ENCODE measurements around the gene CBY1.
"Not testable (repeated sequence)": the region's sequence is repeated elsewhere in the genome, so short reads cannot be mapped to it uniquely, and the experiment has no call there.

The CBY1 gene

GRCh38 chr22:38623351-38623750, 33.1 kb upstream of the CBY1 start:
- no peak overlapping the region for H3K4me3 ChIP-seq (ENCODE audit: low read length)

GRCh38 chr22:38628444-38628843, 28.0 kb upstream of the CBY1 start:
- H3K36me3 ChIP-seq (ENCODE audit: insufficient read depth, low read length) = no peaks in the 10 kb centered on the region
- no peak overlapping the region for H3K4me3 ChIP-seq (ENCODE audit: low read length)

More at GRCh38 chr22:38623351-38623750, 33.1 kb upstream of the CBY1 start:
- no peaks in the 10 kb centered on the region for H3K4me1 ChIP-seq (ENCODE audit: control insufficient read depth, insufficient read depth, low read length)
- no peaks in the 10 kb centered on the region for H3K27me3 ChIP-seq (ENCODE audit: control insufficient read depth, insufficient read depth, low read length)
- no peaks in the 10 kb centered on the region for H3K36me3 ChIP-seq (ENCODE audit: insufficient read depth, low read length)
- H3K9ac ChIP-seq (ENCODE audit: low read depth, low read length) = no peak overlapping the region
- no peak overlapping the region for H3K4me2 ChIP-seq (ENCODE audit: low read length)
- peaks cover 3% of the 10 kb centered on the region for H3K9me3 ChIP-seq (replicated peaks; ENCODE audit: low read length)

DNA sequence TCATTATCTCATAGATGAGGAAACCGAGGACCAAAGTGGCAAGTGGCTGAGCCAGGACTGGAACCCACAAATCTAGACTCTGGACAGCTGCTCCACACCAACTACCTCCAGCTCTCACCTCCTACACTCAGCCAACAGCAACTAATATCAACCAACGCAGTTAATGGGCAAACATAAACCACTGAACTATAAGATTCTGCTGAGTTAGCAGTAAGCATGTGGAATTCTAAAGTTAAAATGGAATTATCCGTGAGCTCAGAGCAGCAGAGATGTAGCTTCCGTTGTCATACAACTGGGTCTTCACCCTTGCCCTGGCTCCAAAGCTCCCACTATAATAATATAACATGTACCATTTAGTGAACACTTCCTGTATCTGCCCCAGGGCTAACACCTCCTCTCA, 27.3 kb upstream of the CBY1 start:
- no peak overlapping the region for H3K4me3 ChIP-seq (ENCODE audit: low read length)
- H3K4me2 ChIP-seq (ENCODE audit: low read length) = no peak overlapping the region
- no peak overlapping the region for H3K9ac ChIP-seq (ENCODE audit: low read depth, low read length)
- no peaks in the 10 kb centered on the region for H3K27me3 ChIP-seq (ENCODE audit: control insufficient read depth, insufficient read depth, low read length)
- no peaks in the 10 kb centered on the region for H3K9me3 ChIP-seq (replicated peaks; ENCODE audit: low read length)
- H3K36me3 ChIP-seq (ENCODE audit: insufficient read depth, low read length) = no peaks in the 10 kb centered on the region
- no peaks in the 10 kb centered on the region for H3K4me1 ChIP-seq (ENCODE audit: control insufficient read depth, insufficient read depth, low read length)

More at GRCh38 chr22:38628444-38628843, 28.0 kb upstream of the CBY1 start:
- Histone ChIP-seq H3K4me2 (ENCODE audit: low read length) (no peak overlapping the region), H3K9me3 (replicated peaks; ENCODE audit: low read length) (no peaks in the 10 kb centered on the region), H3K27me3 (ENCODE audit: control insufficient read depth, insufficient read depth, low read length) (no peaks in the 10 kb centered on the region), H3K9ac (ENCODE audit: low read depth, low read length) (no peak overlapping the region), H3K4me1 (ENCODE audit: control insufficient read depth, insufficient read depth, low read length) (no peaks in the 10 kb centered on the region)

DNA sequence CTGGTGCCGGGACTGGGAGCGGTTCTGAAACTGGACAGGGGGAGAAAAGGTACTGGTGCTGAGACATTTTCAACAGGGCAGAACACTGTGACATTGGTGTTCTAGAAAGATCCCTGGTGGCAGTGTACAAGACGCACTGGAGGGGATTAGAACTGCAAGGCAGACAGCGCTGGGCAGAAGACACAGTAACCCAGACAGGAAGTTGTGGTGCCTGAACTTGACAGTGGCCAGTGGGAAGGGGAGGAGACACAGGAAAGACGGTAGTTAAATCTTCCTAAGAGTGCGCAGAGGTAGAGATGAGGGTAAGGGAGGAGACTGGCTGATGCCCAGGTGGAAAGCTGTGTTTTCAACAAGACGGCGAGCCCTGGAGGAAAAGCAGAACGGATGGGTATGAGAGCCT, 24.7 kb upstream of the CBY1 start:
- Histone ChIP-seq H3K36me3 (ENCODE audit: insufficient read depth, low read length) (no peaks in the 10 kb centered on the region), H3K4me3 (ENCODE audit: low read length) (no peak overlapping the region), H3K9me3 (replicated peaks; ENCODE audit: low read length) (no peaks in the 10 kb centered on the region), H3K9ac (ENCODE audit: low read depth, low read length) (no peak overlapping the region), H3K4me1 (ENCODE audit: control insufficient read depth, insufficient read depth, low read length) (no peaks in the 10 kb centered on the region), H3K4me2 (ENCODE audit: low read length) (no peak overlapping the region), H3K27me3 (ENCODE audit: control insufficient read depth, insufficient read depth, low read length) (no peaks in the 10 kb centered on the region)

DNA sequence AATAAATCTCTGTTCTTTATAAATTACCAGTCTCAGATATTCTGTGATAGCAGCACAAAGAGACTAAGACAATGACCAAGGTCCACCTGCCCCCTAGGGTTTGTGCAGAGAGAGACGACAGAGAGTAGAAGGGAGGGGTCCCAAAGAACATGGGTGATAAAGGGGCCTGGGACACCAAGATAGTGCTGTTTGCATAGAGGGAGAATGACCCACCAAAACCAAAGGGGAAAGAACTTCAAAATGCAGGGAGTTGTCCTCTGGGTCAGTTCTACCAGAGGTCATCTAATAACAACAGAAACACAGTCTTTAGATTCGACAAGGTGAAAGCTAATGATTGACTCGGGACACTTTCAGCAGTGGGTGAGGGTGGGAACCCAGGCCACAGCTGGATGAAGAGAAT, 23.9 kb upstream of the CBY1 start:
- Histone ChIP-seq H3K4me1 (ENCODE audit: control insufficient read depth, insufficient read depth, low read length) (no peaks in the 10 kb centered on the region), H3K9me3 (replicated peaks; ENCODE audit: low read length) (no peaks in the 10 kb centered on the region), H3K9ac (ENCODE audit: low read depth, low read length) (no peak overlapping the region), H3K27me3 (ENCODE audit: control insufficient read depth, insufficient read depth, low read length) (no peaks in the 10 kb centered on the region), H3K4me2 (ENCODE audit: low read length) (no peak overlapping the region), H3K4me3 (ENCODE audit: low read length) (no peak overlapping the region), H3K36me3 (ENCODE audit: insufficient read depth, low read length) (no peaks in the 10 kb centered on the region)

- H3K27me3 ChIP-seq (ENCODE audit: control insufficient read depth, insufficient read depth, low read length) = no peaks in the 10 kb centered on the region
- no peak overlapping the region for H3K4me2 ChIP-seq (ENCODE audit: low read length)
- no peaks in the 10 kb centered on the region for H3K4me1 ChIP-seq (ENCODE audit: control insufficient read depth, insufficient read depth, low read length)
- H3K36me3 ChIP-seq (ENCODE audit: insufficient read depth, low read length) = no peaks in the 10 kb centered on the region
- no peak overlapping the region for H3K9ac ChIP-seq (ENCODE audit: low read depth, low read length)
- no peaks in the 10 kb centered on the region for H3K9me3 ChIP-seq (replicated peaks; ENCODE audit: low read length)
- H3K4me3 ChIP-seq (ENCODE audit: low read length) = no peak overlapping the region
These were observed 18.2 kb upstream of the CBY1 start for GRCh38 chr22:38638216-38638615.

- Histone ChIP-seq H3K9me3 (replicated peaks; ENCODE audit: low read length) (no peaks in the 10 kb centered on the region), H3K4me1 (ENCODE audit: control insufficient read depth, insufficient read depth, low read length) (no peaks in the 10 kb centered on the region), H3K4me2 (ENCODE audit: low read length) (no peak overlapping the region), H3K36me3 (ENCODE audit: insufficient read depth, low read length) (no peaks in the 10 kb centered on the region), H3K4me3 (ENCODE audit: low read length) (no peak overlapping the region), H3K27me3 (ENCODE audit: control insufficient read depth, insufficient read depth, low read length) (no peaks in the 10 kb centered on the region), H3K9ac (ENCODE audit: low read depth, low read length) (no peak overlapping the region)
These were observed 17.7 kb upstream of the CBY1 start for GRCh38 chr22:38638728-38639127.

DNA sequence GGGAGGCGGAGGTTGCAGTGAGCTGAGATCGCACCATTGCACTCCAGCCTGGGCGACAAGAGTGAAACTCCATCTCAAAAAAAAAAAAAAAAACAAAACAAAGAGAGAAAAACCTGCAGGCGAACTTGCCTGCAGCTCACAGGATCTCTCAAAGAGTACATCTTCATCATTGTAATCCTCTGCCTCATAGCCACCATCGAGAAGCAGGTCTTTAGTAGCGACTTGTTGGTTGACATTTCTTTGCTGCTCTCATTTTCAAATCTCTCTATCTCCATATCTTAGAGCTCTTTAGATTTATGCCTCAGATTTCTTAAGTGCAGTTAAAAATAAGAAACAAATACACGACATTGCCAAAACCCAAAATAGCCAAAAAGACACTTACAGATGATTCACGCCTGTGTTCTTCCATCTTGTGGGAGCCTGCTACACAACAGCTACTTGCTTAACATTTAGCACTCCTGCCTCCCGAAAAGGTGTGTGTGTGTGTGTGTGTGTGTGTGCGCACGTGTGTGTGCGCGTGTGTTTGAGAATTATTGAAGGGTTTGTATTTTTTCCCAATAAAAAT, 14.9 kb upstream of the CBY1 start:
- no peak overlapping the region for H3K9ac ChIP-seq (ENCODE audit: low read depth, low read length)

DNA sequence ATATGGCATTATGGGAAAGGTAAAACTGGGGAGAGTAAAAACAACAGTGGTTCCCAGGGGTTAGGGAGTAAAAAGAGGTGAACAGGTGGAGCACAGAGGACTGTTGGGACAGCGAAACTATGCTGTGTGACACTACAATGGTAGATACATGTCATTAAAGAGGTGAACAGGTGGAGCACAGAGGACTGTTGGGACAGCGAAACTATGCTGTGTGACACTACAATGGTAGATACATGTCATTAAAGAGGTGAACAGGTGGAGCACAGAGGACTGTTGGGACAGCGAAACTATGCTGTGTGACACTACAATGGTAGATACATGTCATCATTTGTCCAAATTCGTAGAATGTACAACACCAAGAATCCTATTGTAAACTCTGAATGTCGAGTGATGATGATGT, 12.2 kb upstream of the CBY1 start:
- H3K4me3 ChIP-seq (ENCODE audit: low read length); H3K4me2 ChIP-seq (ENCODE audit: low read length); H3K9me3 ChIP-seq (replicated peaks; ENCODE audit: low read length); H3K36me3 ChIP-seq (ENCODE audit: insufficient read depth, low read length); H3K27me3 ChIP-seq (ENCODE audit: control insufficient read depth, insufficient read depth, low read length); H3K4me1 ChIP-seq (ENCODE audit: control insufficient read depth, insufficient read depth, low read length); H3K9ac ChIP-seq (ENCODE audit: low read depth, low read length): not testable (repeated sequence)

More for the DNA sequence above, 14.9 kb upstream of the CBY1 start:
- H3K4me1 ChIP-seq (ENCODE audit: control insufficient read depth, insufficient read depth, low read length) = no peaks in the 10 kb centered on the region
- H3K4me3 ChIP-seq (ENCODE audit: low read length) = no peak overlapping the region
- H3K9me3 ChIP-seq (replicated peaks; ENCODE audit: low read length) = no peaks in the 10 kb centered on the region
- no peak overlapping the region for H3K4me2 ChIP-seq (ENCODE audit: low read length)
- no peaks in the 10 kb centered on the region for H3K27me3 ChIP-seq (ENCODE audit: control insufficient read depth, insufficient read depth, low read length)
- H3K36me3 ChIP-seq (ENCODE audit: insufficient read depth, low read length) = no peaks in the 10 kb centered on the region

- H3K36me3 ChIP-seq (ENCODE audit: insufficient read depth, low read length) = no peaks in the 10 kb centered on the region
- H3K27me3 ChIP-seq (ENCODE audit: control insufficient read depth, insufficient read depth, low read length) = no peaks in the 10 kb centered on the region
- no peak overlapping the region for H3K4me2 ChIP-seq (ENCODE audit: low read length)
- no peak overlapping the region for H3K9ac ChIP-seq (ENCODE audit: low read depth, low read length)
- no peaks in the 10 kb centered on the region for H3K4me1 ChIP-seq (ENCODE audit: control insufficient read depth, insufficient read depth, low read length)
- H3K9me3 ChIP-seq (replicated peaks; ENCODE audit: low read length) = no peaks in the 10 kb centered on the region
- no peak overlapping the region for H3K4me3 ChIP-seq (ENCODE audit: low read length)
These were observed 11.0 kb upstream of the CBY1 start for GRCh38 chr22:38645430-38645829.

GRCh38 chr22:38649841-38650522, 6.5 kb upstream of the CBY1 start:
- Histone ChIP-seq H3K36me3 (ENCODE audit: insufficient read depth, low read length) (no peaks in the 10 kb centered on the region), H3K4me1 (ENCODE audit: control insufficient read depth, insufficient read depth, low read length) (no peaks in the 10 kb centered on the region), H3K27me3 (ENCODE audit: control insufficient read depth, insufficient read depth, low read length) (no peaks in the 10 kb centered on the region), H3K4me2 (ENCODE audit: low read length) (no peak overlapping the region), H3K4me3 (ENCODE audit: low read length) (no peak overlapping the region), H3K9ac (ENCODE audit: low read depth, low read length) (no peak overlapping the region), H3K9me3 (replicated peaks; ENCODE audit: low read length) (no peaks in the 10 kb centered on the region)

DNA sequence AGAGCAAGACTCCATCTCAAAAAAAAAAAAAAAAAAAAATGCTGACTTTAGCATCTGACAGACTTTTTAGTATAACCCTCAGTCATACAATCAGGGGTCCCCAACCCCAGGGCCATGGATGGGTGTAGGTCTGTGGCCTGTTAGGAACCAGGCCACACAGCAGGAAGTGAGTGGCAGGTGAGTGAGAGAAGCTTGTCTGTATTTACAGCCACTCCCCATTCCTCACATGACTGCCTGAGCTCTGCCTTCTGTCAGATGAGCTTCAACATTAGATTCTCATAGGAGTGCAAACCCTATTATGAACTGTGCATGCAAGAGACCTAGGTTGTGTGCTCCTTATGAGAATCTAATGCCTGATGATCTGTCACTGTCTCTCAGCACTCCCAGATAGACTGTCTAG, 3.6 kb upstream of the CBY1 start:
- Histone ChIP-seq H3K4me3 (ENCODE audit: low read length) (no peak overlapping the region), H3K9me3 (replicated peaks; ENCODE audit: low read length) (no peaks in the 10 kb centered on the region), H3K4me2 (ENCODE audit: low read length) (no peak overlapping the region), H3K36me3 (ENCODE audit: insufficient read depth, low read length) (no peaks in the 10 kb centered on the region), H3K9ac (ENCODE audit: low read depth, low read length) (no peak overlapping the region), H3K27me3 (ENCODE audit: control insufficient read depth, insufficient read depth, low read length) (no peaks in the 10 kb centered on the region), H3K4me1 (ENCODE audit: control insufficient read depth, insufficient read depth, low read length) (peaks cover 11% of the 10 kb centered on the region)
